ENCODE data around the gene ECPAS.
A peak's percentile ranks its signal among the peaks of the same experiment; 100 is the strongest.

The ECPAS gene, protein sequence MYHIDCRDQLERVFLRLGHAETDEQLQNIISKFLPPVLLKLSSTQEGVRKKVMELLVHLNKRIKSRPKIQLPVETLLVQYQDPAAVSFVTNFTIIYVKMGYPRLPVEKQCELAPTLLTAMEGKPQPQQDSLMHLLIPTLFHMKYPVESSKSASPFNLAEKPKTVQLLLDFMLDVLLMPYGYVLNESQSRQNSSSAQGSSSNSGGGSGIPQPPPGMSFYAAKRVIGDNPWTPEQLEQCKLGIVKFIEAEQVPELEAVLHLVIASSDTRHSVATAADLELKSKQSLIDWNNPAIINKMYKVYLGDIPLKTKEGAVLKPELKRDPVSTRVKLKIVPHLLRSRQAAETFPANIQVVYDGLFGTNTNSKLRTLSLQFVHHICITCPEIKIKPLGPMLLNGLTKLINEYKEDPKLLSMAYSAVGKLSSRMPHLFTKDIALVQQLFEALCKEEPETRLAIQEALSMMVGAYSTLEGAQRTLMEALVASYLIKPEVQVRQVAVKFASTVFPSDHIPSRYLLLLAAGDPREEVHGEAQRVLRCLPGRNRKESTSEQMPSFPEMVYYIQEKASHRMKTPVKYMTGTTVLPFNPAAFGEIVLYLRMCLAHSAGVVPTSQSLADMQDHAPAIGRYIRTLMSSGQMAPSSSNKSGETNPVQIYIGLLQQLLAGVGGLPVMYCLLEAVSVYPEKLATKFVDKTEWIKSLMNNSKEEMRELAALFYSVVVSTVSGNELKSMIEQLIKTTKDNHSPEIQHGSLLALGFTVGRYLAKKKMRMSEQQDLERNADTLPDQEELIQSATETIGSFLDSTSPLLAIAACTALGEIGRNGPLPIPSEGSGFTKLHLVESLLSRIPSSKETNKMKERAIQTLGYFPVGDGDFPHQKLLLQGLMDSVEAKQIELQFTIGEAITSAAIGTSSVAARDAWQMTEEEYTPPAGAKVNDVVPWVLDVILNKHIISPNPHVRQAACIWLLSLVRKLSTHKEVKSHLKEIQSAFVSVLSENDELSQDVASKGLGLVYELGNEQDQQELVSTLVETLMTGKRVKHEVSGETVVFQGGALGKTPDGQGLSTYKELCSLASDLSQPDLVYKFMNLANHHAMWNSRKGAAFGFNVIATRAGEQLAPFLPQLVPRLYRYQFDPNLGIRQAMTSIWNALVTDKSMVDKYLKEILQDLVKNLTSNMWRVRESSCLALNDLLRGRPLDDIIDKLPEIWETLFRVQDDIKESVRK (N-terminal part only)

DNA sequence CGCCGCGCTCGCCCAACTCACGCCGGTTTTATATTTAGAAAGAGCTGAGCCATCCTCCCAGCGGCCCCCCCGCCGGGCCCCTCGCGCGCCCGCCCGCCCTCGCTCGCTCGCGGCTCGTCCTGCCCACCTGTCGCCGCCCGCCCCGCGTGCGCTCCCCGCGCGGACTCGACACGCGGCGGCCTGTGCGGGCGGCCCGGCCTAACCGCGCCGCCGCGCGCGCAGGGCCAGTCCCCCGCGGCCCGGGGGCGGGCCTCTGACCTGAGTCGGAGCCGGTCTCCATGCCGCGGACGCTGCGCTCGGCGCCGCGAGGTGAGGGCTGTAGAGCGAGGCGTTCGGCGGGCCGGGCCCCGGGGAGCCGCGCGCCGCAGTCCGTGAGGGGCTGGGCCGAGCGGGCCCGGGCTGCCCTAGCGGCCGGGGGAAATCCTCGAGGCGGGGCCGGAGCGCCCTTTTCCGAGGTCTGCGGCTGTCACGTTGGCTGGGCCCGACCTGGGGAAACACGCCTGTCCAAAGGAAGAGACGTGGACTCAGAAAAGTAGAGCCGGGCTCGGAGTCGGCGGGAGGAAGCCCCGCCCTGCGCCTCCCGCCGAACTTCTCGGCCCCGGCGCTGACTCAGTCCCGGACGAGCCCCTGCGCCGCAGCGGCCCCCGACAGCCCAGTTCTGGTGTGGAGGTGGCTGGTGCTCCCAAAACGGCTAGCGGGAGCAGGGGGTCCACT lies at the start of gene ECPAS:
Gene ECPAS, minus strand, starts transcription at position 526 of the 714 bp plus-strand sequence. CDS start 11,465 bp downstream, outside the sequence.
- TF ChIP-seq, protein P1, sequence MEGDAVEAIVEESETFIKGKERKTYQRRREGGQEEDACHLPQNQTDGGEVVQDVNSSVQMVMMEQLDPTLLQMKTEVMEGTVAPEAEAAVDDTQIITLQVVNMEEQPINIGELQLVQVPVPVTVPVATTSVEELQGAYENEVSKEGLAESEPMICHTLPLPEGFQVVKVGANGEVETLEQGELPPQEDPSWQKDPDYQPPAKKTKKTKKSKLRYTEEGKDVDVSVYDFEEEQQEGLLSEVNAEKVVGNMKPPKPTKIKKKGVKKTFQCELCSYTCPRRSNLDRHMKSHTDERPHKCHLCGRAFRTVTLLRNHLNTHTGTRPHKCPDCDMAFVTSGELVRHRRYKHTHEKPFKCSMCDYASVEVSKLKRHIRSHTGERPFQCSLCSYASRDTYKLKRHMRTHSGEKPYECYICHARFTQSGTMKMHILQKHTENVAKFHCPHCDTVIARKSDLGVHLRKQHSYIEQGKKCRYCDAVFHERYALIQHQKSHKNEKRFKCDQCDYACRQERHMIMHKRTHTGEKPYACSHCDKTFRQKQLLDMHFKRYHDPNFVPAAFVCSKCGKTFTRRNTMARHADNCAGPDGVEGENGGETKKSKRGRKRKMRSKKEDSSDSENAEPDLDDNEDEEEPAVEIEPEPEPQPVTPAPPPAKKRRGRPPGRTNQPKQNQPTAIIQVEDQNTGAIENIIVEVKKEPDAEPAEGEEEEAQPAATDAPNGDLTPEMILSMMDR (conservative IDR thresholded peaks at IDR 0.05; ENCODE audit: low read depth), result no peak
- ChIA-PET CTCF (interaction anchor here (0.7 kb wide), 1 partner anchor 34 kb away, joined by 3 read pairs; no protein-coding TSS in a partner anchor), POLR2A (ENCODE audit: low non-redundant PET) (no interaction called here)
- DNase-seq (ENCODE audit: low spot score), result peak; percentile 94
- H3K27ac ChIP-seq, result peak within 1 kb of the TSS; percentile 99

DNA sequence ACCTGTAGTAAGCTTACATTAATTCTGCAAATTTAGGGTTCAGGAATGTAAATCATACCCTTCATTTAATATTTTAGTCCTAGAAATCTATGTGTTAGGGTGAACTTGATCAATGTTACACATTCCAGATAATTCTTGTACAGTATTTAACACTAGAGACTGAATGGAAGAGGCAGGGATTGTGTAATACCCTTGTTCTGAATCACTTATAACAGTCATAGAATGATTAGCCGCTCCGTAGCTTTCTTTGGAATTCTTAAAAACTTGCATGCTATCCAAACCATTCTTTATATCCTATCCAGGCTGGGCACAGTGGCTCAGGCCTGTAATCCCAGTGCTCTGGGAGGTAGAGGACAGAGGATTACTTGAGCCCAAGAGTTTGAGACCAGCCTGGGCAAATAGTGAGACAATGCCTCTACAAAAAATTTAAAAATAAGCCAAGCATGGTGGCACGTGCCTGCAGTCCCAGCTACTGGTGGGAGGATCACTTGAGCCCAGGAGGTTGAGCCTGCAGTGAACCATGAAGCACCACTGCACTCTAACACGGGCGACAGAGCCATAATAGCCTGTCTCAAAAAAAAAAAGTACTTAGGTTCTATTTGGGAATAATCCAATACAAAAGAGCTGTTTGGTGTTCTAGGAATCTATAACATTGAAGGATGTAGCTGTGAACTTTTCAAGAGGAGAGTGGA lies 49.1 kb upstream of the ECPAS start:
- ChIA-PET POLR2A (ENCODE audit: low non-redundant PET) (no interaction called here), CTCF (interaction anchor here (0.6 kb wide), 1 partner anchor 748 kb away, joined by 3 read pairs; no protein-coding TSS in a partner anchor)
- TF ChIP-seq, protein P1 (conservative IDR thresholded peaks at IDR 0.05; ENCODE audit: low read depth), result no peak
- no peak overlapping the region for H3K27ac ChIP-seq
- no peak for DNase-seq (ENCODE audit: low spot score)

DNA sequence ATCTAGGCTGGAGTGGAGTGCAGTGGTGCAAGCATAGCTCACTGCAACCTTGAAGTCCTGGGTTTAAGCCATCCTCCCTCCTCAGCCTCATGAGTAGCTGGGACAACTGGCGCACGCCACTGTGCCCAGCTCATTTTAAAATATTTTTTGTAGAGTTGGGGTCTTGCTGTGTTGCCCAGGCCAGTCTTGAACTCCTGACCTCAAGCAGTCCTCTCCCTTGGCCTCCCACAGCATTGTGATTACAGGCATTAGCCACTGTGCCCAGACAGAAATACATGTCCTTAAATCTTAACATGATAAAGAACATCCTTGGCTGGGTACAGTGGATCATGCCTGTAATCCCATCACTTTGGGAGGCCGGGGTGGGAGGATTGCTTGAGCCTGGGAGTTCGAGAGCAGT lies 47.5 kb upstream of the ECPAS start:
- TF ChIP-seq, protein P1 (conservative IDR thresholded peaks at IDR 0.05; ENCODE audit: low read depth), result no peak
- H3K27ac ChIP-seq, result no peak overlapping the region
- ChIA-PET CTCF (no interaction called here), POLR2A (ENCODE audit: low non-redundant PET) (no interaction called here)
- DNase-seq (ENCODE audit: low spot score), result no peak

DNA sequence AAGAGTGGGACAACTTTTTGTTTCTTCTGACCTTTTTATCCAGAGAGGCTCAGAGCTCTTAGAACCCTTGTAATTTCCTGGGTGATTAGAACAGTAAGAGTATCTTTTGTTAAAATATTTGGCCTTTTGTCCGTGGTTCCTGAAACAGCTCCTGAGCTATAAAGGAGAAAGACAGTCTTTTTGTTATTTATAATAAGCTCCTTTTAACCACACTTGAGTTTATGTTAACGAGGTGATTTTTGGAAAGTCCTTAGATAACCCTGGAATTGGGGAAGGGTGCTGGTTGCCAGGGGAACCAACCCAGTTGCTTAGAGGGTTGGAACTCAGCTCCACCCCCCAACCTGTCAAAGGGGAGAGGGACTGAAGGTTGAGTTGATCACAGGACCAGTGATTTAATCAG lies 45.6 kb upstream of the ECPAS start:
- no peak for DNase-seq (ENCODE audit: low spot score)
- H3K27ac ChIP-seq, result no peak overlapping the region

DNA sequence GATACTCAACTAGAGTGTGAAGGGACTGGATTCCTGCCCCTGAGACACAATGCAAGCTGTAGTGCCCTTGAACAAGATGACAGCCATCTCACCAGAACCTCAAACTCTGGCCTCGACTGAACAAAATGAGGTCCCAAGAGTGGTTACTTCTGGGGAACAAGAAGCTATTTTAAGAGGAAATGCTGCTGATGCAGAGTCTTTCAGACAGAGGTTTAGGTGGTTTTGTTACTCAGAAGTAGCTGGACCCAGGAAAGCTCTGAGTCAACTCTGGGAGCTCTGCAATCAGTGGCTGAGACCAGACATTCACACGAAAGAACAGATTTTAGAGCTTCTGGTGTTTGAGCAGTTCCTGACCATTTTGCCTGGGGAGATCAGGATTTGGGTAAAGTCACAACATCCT lies 43.2 kb upstream of the ECPAS start:
- ChIA-PET CTCF (no interaction called here), POLR2A (ENCODE audit: low non-redundant PET) (no interaction called here)
- no peak overlapping the region for H3K27ac ChIP-seq
- TF ChIP-seq, protein P1 (conservative IDR thresholded peaks at IDR 0.05; ENCODE audit: low read depth), result no peak
- no peak for DNase-seq (ENCODE audit: low spot score)

More for the DNA sequence above, 45.6 kb upstream of the ECPAS start:
- TF ChIP-seq, protein P1 (conservative IDR thresholded peaks at IDR 0.05; ENCODE audit: low read depth), result no peak
- CTCF ChIA-PET, result interaction anchor here (0.7 kb wide), 1 partner anchor 13 kb away, joined by 3 read pairs; no protein-coding TSS in a partner anchor
- POLR2A ChIA-PET (ENCODE audit: low non-redundant PET), result no interaction called here

Data from RWPE1 (cell line).